ENCODE data around the gene ITGA8. TPM values are rescaled to one million over a fixed set of nuclear protein-coding genes. Genes with fewer than 3 reads are reported as not detected.

ITGA8 gene
- polyA plus RNA-seq, 1 donor (not counting 4 experiments of a cell fraction or from before 2014, with no cell fraction given): not detected

GRCh38 chr10:15542817-15543216 lies 176.9 kb downstream of the ITGA8 start:
- no peak for TF ChIP-seq CTCF (optimal IDR thresholded peaks at IDR 0.05 in 1 of 3, IDR thresholded peaks at IDR 0.05 in 1 of 3, conservative IDR thresholded peaks at IDR 0.05 in 1 of 3; ENCODE audit: extremely low read depth in 1 of 3, insufficient read depth in 2 of 3, low read length in 3 of 3)
- TF ChIP-seq EZH2 (IDR thresholded peaks at IDR 0.05; ENCODE audit: low read length): no peak
- Histone ChIP-seq H3K27me3 (ENCODE audit: control insufficient read depth, extremely low read depth, insufficient read depth, low read length) (no peaks in the 10 kb centered on the region), H3K9me1 (ENCODE audit: control insufficient read depth, extremely low read depth, insufficient read depth, low read length) (no peaks in the 10 kb centered on the region), H3K36me3 (ENCODE audit: control insufficient read depth in 2 of 2, extremely low read depth in 1 of 2, insufficient read depth in 2 of 2, low read length in 2 of 2) (no peaks in the 10 kb centered on the region), H3K79me2 (ENCODE audit: control insufficient read depth, insufficient read depth, low read length) (no peaks in the 10 kb centered on the region), H3K4me2 (ENCODE audit: control insufficient read depth, extremely low read depth, insufficient read depth, low read depth, low read length) (no peak overlapping the region), H3K4me3 (ENCODE audit: control insufficient read depth in 2 of 3, extremely low read depth in 1 of 3, insufficient read depth in 2 of 3, low read depth in 1 of 3, low read length in 3 of 3) (no peak overlapping the region), H3K9me3 (ENCODE audit: control insufficient read depth, low read depth, low read length) (no peaks in the 10 kb centered on the region), H3K4me1 (ENCODE audit: control insufficient read depth, extremely low read depth, insufficient read depth, low read length) (no peaks in the 10 kb centered on the region), H3K27ac (ENCODE audit: control insufficient read depth, insufficient read depth, low read length) (no peak overlapping the region), H3K9ac (ENCODE audit: control insufficient read depth, extremely low read depth, insufficient read depth, low read length) (no peak overlapping the region), H2AFZ (ENCODE audit: control insufficient read depth, low read length) (no peak overlapping the region), H4K20me1 (ENCODE audit: control insufficient read depth, extremely low read depth, insufficient read depth, low read length) (no peaks in the 10 kb centered on the region)
- no peak for FAIRE-seq
- DNase-seq (ENCODE audit: low read depth, low spot score): no peak
- dilution Hi-C loops (cut with MboI; ENCODE audit: extremely low pct_ligation_motif_present, low sequenced_read_pairs): no loop called here

GRCh38 chr10:15541376-15541775 lies 178.3 kb downstream of the ITGA8 start:
- Histone ChIP-seq H2AFZ (ENCODE audit: control insufficient read depth, low read length) (no peak overlapping the region), H4K20me1 (ENCODE audit: control insufficient read depth, extremely low read depth, insufficient read depth, low read length) (no peaks in the 10 kb centered on the region), H3K79me2 (ENCODE audit: control insufficient read depth, insufficient read depth, low read length) (no peaks in the 10 kb centered on the region), H3K9me3 (ENCODE audit: control insufficient read depth, low read depth, low read length) (no peaks in the 10 kb centered on the region), H3K4me3 (ENCODE audit: control insufficient read depth in 2 of 3, extremely low read depth in 1 of 3, insufficient read depth in 2 of 3, low read depth in 1 of 3, low read length in 3 of 3) (no peak overlapping the region), H3K27ac (ENCODE audit: control insufficient read depth, insufficient read depth, low read length) (no peak overlapping the region), H3K9ac (ENCODE audit: control insufficient read depth, extremely low read depth, insufficient read depth, low read length) (no peak overlapping the region), H3K4me1 (ENCODE audit: control insufficient read depth, extremely low read depth, insufficient read depth, low read length) (no peaks in the 10 kb centered on the region), H3K4me2 (ENCODE audit: control insufficient read depth, extremely low read depth, insufficient read depth, low read depth, low read length) (no peak overlapping the region), H3K27me3 (ENCODE audit: control insufficient read depth, extremely low read depth, insufficient read depth, low read length) (no peaks in the 10 kb centered on the region), H3K9me1 (ENCODE audit: control insufficient read depth, extremely low read depth, insufficient read depth, low read length) (no peaks in the 10 kb centered on the region), H3K36me3 (ENCODE audit: control insufficient read depth in 2 of 2, extremely low read depth in 1 of 2, insufficient read depth in 2 of 2, low read length in 2 of 2) (no peaks in the 10 kb centered on the region)
- TF ChIP-seq EZH2 (IDR thresholded peaks at IDR 0.05; ENCODE audit: low read length) (no peak), CTCF (optimal IDR thresholded peaks at IDR 0.05 in 1 of 3, IDR thresholded peaks at IDR 0.05 in 1 of 3, conservative IDR thresholded peaks at IDR 0.05 in 1 of 3; ENCODE audit: extremely low read depth in 1 of 3, insufficient read depth in 2 of 3, low read length in 3 of 3) (no peak)
- FAIRE-seq (no peak), DNase-seq (ENCODE audit: low read depth, low spot score) (no peak)
- dilution Hi-C loops (cut with MboI; ENCODE audit: extremely low pct_ligation_motif_present, low sequenced_read_pairs): no loop called here
